ENCODE results near the gene ZNF330. TPM values are rescaled to one million over a fixed set of nuclear protein-coding genes. Genes with fewer than 3 reads are reported as not detected.
A peak's percentile ranks its signal among the peaks of the same experiment; 100 is the strongest.
"Not testable (repeated sequence)": the region's sequence is repeated elsewhere in the genome, so short reads cannot be mapped to it uniquely, and the experiment has no call there.

ZNF330 gene
- total and polyA plus RNA-seq, 7 experiments from 2014 or later, result 24.9 to 47.2 (median 41.0) TPM

DNA sequence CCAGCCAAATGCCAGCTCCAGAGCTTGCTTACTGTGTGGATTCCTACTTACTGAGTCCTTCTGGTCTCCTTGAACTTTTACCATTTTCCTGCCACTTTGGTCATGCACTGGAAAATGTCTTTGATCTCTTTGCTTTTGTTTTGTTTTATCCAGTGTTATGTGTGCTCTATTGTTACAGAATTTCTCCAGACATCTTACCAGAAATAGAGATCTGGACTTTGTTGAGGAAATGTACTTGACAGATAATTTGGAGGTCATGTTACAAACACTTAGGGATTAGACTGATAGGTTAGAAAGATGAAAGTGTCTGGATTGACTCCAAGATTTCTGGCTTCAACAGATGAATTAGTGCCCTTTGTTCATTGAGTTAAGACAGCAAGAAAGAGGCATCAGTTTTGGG is 5.7 kb upstream of the ZNF330 start:
- no peak for ATAC-seq
- no peaks in the 10 kb centered on the region for H3K27me3 ChIP-seq (ENCODE audit: control insufficient read depth in 2 of 2, insufficient read depth in 2 of 2, low read length in 2 of 2)
- peaks cover 11 to 30% (median 16%) of the 10 kb centered on the region in 5 donors for H3K27me3 Mint-ChIP-seq
- no peak for DNase-seq
- no peak overlapping the region for H3K27ac Mint-ChIP-seq
- H3K4me1 ChIP-seq (ENCODE audit: control insufficient read depth in 2 of 2, insufficient read depth in 2 of 2, low read length in 2 of 2), result no peaks in the 10 kb centered on the region
- ChIA-PET CTCF (no interaction called here), POLR2A (no interaction called here)
- H3K9me3 ChIP-seq (ENCODE audit: control insufficient read depth in 2 of 3, low read length in 3 of 3), result no peaks in the 10 kb centered on the region
- H3K36me3 Mint-ChIP-seq, result no peaks in the 10 kb centered on the region
- H3K4me1 Mint-ChIP-seq, result peaks cover 0 to 4% (median under 1%) of the 10 kb centered on the region in 7 donors
- no peaks in the 10 kb centered on the region for H3K36me3 ChIP-seq (ENCODE audit: control insufficient read depth in 2 of 3, insufficient read depth in 3 of 3, low read length in 3 of 3)
- H3K4me3 Mint-ChIP-seq, result no peak overlapping the region
- no peak overlapping the region for H3K4me3 ChIP-seq (ENCODE audit: low read length)
- peaks cover 0 to 5% (median 0%) of the 10 kb centered on the region in 11 donors for H3K9me3 Mint-ChIP-seq
- intact Hi-C loops (cut with micrococcal nuclease), result no loop called here
- H3K27ac ChIP-seq (ENCODE audit: low read depth, low read length), result no peak overlapping the region

DNA sequence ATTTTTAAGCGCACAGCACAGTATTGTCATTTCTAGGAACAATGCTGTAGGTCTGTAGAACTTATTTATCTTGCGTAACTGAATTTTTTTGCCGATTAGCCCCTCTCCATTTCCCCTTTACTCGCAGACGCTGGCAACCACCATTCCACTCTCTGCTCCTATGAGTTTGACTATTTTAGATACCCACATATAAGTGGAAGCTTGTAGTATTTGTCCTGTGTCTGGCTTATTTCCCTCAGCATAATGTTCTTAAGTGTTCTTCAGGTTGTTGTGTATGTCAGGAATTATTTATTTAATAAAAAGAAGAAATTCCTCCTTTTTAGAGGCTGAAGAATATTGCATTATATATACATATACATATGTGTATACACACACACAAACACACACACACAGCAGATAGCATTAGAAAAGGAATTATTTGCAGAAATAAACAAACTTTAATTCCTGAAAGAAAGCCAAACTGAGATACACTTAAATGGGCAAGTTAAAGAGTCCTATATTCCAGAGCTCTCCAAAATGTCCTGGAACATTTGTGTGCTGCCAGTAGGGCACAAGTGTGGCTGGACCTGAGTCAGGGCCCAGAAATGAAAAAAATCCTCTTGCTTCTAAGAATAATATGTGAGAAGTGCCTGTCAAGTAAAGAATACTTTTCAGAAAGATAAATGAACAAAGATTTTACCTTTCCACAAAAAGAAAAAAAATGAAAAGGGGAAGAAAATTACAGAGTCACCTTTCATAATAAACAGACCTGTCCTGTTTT is 4.5 kb upstream of the ZNF330 start:
- ChIA-PET CTCF (no interaction called here), POLR2A (interaction anchor here (0.7 kb wide), 1 partner anchor 82 kb away, joined by 5 read pairs; no protein-coding TSS in a partner anchor)
- H3K36me3 Mint-ChIP-seq, result peaks cover 0 to 3% (median 0%) of the 10 kb centered on the region in 5 donors
- H3K27ac ChIP-seq (ENCODE audit: low read depth, low read length), result no peak overlapping the region
- H3K27me3 Mint-ChIP-seq, result peaks cover 11 to 24% (median 16%) of the 10 kb centered on the region in 5 donors
- no peak overlapping the region for H3K27ac Mint-ChIP-seq
- H3K9me3 Mint-ChIP-seq, result peaks cover 0 to 5% (median 0%) of the 10 kb centered on the region in 11 donors
- no peak for ATAC-seq
- H3K4me3 ChIP-seq (ENCODE audit: low read length), result no peak overlapping the region
- intact Hi-C loops (cut with micrococcal nuclease), result no loop called here
- H3K4me3 Mint-ChIP-seq, result no peak overlapping the region
- H3K4me1 Mint-ChIP-seq, result peaks cover 0 to 14% (median 10%) of the 10 kb centered on the region in 7 donors
- no peaks in the 10 kb centered on the region for H3K9me3 ChIP-seq (ENCODE audit: control insufficient read depth in 2 of 3, low read length in 3 of 3)
- H3K36me3 ChIP-seq (ENCODE audit: control insufficient read depth in 2 of 3, insufficient read depth in 3 of 3, low read length in 3 of 3), result peaks cover 0 to 6% (median 0%) of the 10 kb centered on the region in 3 experiments
- H3K27me3 ChIP-seq (ENCODE audit: control insufficient read depth in 2 of 2, insufficient read depth in 2 of 2, low read length in 2 of 2), result no peaks in the 10 kb centered on the region
- no peaks in the 10 kb centered on the region for H3K4me1 ChIP-seq (ENCODE audit: control insufficient read depth in 2 of 2, insufficient read depth in 2 of 2, low read length in 2 of 2)
- no peak for DNase-seq

DNA sequence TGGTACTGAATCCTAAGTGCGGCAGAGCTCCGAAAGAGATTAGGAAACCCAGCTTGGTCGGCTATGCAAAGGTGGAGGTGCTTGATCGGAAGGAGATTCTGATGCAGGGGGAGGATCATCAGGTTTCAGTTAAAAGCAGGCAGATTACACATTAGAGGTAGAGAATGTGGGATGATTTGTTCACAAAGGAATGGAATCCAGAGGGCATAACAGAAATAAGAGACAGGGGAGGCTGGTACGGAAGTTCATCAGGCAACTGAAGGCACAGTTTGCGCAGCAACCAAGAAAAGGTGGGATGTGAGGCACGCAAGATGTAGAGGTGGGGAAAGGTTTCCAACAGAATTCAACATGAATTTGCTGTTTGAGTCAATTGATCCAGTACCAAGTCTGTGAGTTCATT is 424 bp upstream of the ZNF330 start:
- Mint-ChIP-seq H3K27me3 (peaks cover under 1 to 18% (median 6%) of the 10 kb centered on the region in 5 donors), H3K36me3 (peaks cover 0 to 16% (median 9%) of the 10 kb centered on the region in 5 donors), H3K4me1 (peaks cover 24 to 53% (median 47%) of the 10 kb centered on the region in 7 donors), H3K4me3 (peak overlapping the region; percentile 91 to 99 (median 94)), H3K27ac (peak overlapping the region; percentile 24 to 97 (median 93)), H3K9me3 (peaks cover 0 to 2% (median 0%) of the 10 kb centered on the region in 11 donors)
- Histone ChIP-seq H3K4me1 (ENCODE audit: control insufficient read depth in 2 of 2, insufficient read depth in 2 of 2, low read length in 2 of 2) (peaks cover 9 to 13% of the 10 kb centered on the region in 2 donors), H3K36me3 (ENCODE audit: control insufficient read depth in 2 of 3, insufficient read depth in 3 of 3, low read length in 3 of 3) (peaks cover 0 to 16% (median 0%) of the 10 kb centered on the region in 3 experiments), H3K4me3 (ENCODE audit: low read length) (peak overlapping the region; percentile 94), H3K27ac (ENCODE audit: low read depth, low read length) (peak overlapping the region; percentile 93), H3K27me3 (ENCODE audit: control insufficient read depth in 2 of 2, insufficient read depth in 2 of 2, low read length in 2 of 2) (no peaks in the 10 kb centered on the region), H3K9me3 (ENCODE audit: control insufficient read depth in 2 of 3, low read length in 3 of 3) (no peaks in the 10 kb centered on the region)
- ChIA-PET CTCF (no interaction called here), POLR2A (no interaction called here)
- DNase-seq (no peak), ATAC-seq (no peak)
- intact Hi-C loops (cut with micrococcal nuclease), result loop anchor here (1.0 to 10.0 kb wide), 12 partner anchors 87 to 1965 kb away; partner anchors contain the start of genes INPP4B (in 2 of the 2), SCOC (in 2 of the 2), USP38 (in 2 of the 2) and ELMOD2 (in 1 of the 2)

DNA sequence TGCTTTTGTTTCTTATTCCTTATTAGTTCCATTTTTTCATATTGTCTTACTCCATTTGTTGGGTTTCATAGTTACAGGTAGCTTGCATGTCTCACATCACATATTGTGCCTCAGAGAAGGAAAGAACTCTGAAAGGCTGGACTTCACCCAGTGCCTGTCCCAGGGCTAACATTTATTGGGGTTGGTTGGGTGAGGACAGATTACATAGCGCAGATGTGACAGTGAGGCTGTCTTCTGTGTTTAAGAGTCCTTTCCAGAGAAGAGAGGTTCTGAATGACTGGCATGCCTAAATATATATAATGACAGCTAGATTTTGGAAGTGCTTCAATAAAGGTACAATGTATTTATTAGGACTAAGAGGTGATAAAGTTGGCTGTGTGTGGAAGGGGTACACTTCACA is 2.7 kb downstream of the ZNF330 start:
- Histone ChIP-seq H3K36me3 (ENCODE audit: control insufficient read depth in 2 of 3, insufficient read depth in 3 of 3, low read length in 3 of 3) (peaks cover 0 to 24% (median under 1%) of the 10 kb centered on the region in 3 experiments), H3K27ac (ENCODE audit: low read depth, low read length) (no peak overlapping the region), H3K4me1 (ENCODE audit: control insufficient read depth in 2 of 2, insufficient read depth in 2 of 2, low read length in 2 of 2) (peaks cover 9 to 13% of the 10 kb centered on the region in 2 donors), H3K4me3 (ENCODE audit: low read length) (no peak overlapping the region), H3K9me3 (ENCODE audit: control insufficient read depth in 2 of 3, low read length in 3 of 3) (no peaks in the 10 kb centered on the region), H3K27me3 (ENCODE audit: control insufficient read depth in 2 of 2, insufficient read depth in 2 of 2, low read length in 2 of 2) (no peaks in the 10 kb centered on the region)
- peak overlapping the region in 8 of 10 donors; percentile 3 to 96 (median 92) for H3K4me3 Mint-ChIP-seq
- H3K27ac Mint-ChIP-seq, result peak overlapping the region in 6 of 9 donors; percentile 10 to 96 (median 76)
- no peak for ATAC-seq
- no peak for DNase-seq
- peaks cover 0 to 2% (median 0%) of the 10 kb centered on the region in 11 donors for H3K9me3 Mint-ChIP-seq
- CTCF ChIA-PET, result no interaction called here
- intact Hi-C loops (cut with micrococcal nuclease), result loop anchor here (5.0 to 10.0 kb wide), 6 partner anchors 84 to 1919 kb away; partner anchors contain the start of genes INPP4B (in 1 of the 2), MAML3 (in 1 of the 2), NAA15 (in 1 of the 2) and NDUFC1 (in 1 of the 2)
- H3K36me3 Mint-ChIP-seq, result peaks cover 9 to 31% (median 28%) of the 10 kb centered on the region in 5 donors
- POLR2A ChIA-PET, result no interaction called here
- H3K4me1 Mint-ChIP-seq, result peaks cover 26 to 62% (median 52%) of the 10 kb centered on the region in 7 donors
- peaks cover 0 to 10% (median 6%) of the 10 kb centered on the region in 5 donors for H3K27me3 Mint-ChIP-seq

DNA sequence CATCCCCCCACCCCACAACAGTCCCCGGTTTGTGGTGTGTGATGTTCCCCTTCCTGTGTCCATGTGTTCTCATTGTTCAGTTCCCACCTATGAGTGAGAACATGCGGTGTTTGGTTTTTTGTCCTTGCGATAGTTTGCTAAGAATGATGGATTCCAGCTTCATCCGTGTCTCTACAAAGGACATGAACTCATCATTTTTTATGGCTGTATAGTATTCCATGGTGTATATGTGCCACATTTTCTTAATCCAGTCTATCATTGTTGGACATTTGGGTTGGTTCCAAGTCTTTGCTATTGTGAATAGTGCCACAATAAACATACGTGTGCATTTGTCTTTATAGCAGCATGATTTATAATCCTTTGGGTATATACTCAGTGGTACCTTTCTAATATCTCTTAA is 6.6 kb downstream of the ZNF330 start:
- H3K27me3 Mint-ChIP-seq; H3K9me3 ChIP-seq (ENCODE audit: control insufficient read depth in 2 of 3, low read length in 3 of 3); CTCF ChIA-PET; ATAC-seq; H3K4me3 Mint-ChIP-seq; H3K27me3 ChIP-seq (ENCODE audit: control insufficient read depth in 2 of 2, insufficient read depth in 2 of 2, low read length in 2 of 2); H3K27ac Mint-ChIP-seq; H3K9me3 Mint-ChIP-seq; H3K4me3 ChIP-seq (ENCODE audit: low read length); H3K4me1 ChIP-seq (ENCODE audit: control insufficient read depth in 2 of 2, insufficient read depth in 2 of 2, low read length in 2 of 2); POLR2A ChIA-PET; DNase-seq; H3K27ac ChIP-seq (ENCODE audit: low read depth, low read length): not testable (repeated sequence)
- Mint-ChIP-seq H3K4me1 (peaks cover 12 to 52% (median 34%) of the 10 kb centered on the region in 7 donors), H3K36me3 (peaks cover 21 to 52% (median 47%) of the 10 kb centered on the region in 5 donors)
- H3K36me3 ChIP-seq (ENCODE audit: control insufficient read depth in 2 of 3, insufficient read depth in 3 of 3, low read length in 3 of 3), result peaks cover 16 to 45% (median 25%) of the 10 kb centered on the region in 3 experiments
- intact Hi-C loops (cut with micrococcal nuclease), result loop anchor here (10.0 kb wide), 4 partner anchors 852 to 1922 kb away; partner anchors contain the start of genes MAML3 (in 1 of the 2), NAA15 (in 1 of the 2), NDUFC1 (in 1 of the 2) and RAB33B (in 1 of the 2)

DNA sequence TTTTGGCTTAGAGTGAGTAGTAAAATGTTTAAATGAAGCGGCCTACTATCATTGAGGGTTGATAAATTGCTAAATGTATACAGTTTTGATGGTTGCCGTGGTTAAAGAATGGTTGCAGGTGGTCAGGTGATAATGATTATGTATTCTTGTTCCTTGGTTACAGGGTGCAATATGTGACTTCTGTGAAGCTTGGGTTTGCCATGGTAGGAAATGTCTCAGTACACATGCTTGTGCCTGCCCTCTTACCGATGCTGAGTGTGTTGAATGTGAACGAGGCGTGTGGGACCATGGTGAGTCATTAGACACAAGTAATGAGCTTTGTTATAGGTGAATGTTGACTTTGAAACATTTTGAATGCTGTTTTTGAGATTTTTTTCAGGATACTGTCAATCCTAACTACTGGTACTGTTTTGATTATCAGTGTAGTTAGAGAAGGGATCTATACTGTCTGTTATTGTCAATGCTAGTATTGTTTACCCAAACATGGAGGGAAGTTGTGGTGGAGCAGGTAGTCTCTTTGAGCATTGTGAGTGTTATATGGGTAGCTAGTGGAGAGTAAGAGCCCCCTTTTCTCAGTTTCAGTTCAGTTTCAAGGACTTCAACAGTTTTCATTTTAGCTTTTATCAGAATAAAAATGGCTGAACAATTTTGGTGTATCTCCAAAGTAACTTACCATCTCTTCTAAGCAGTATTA is 8.9 kb downstream of the ZNF330 start:
- POLR2A ChIA-PET, result no interaction called here
- Mint-ChIP-seq H3K27ac (peak overlapping the region in 7 of 9 donors; percentile 0 to 56 (median 17)), H3K4me1 (peaks cover 4 to 29% (median 14%) of the 10 kb centered on the region in 7 donors), H3K27me3 (no peaks in the 10 kb centered on the region), H3K36me3 (peaks cover 22 to 59% (median 43%) of the 10 kb centered on the region in 5 donors), H3K9me3 (no peaks in the 10 kb centered on the region), H3K4me3 (peak overlapping the region in 1 of 10 donors; percentile 3)
- DNase-seq, result no peak
- Histone ChIP-seq H3K4me3 (ENCODE audit: low read length) (no peak overlapping the region), H3K4me1 (ENCODE audit: control insufficient read depth in 2 of 2, insufficient read depth in 2 of 2, low read length in 2 of 2) (no peaks in the 10 kb centered on the region), H3K27me3 (ENCODE audit: control insufficient read depth in 2 of 2, insufficient read depth in 2 of 2, low read length in 2 of 2) (no peaks in the 10 kb centered on the region), H3K27ac (ENCODE audit: low read depth, low read length) (no peak overlapping the region), H3K9me3 (ENCODE audit: control insufficient read depth in 2 of 3, low read length in 3 of 3) (no peaks in the 10 kb centered on the region), H3K36me3 (ENCODE audit: control insufficient read depth in 2 of 3, insufficient read depth in 3 of 3, low read length in 3 of 3) (peaks cover 21 to 50% (median 32%) of the 10 kb centered on the region in 3 experiments)
- intact Hi-C loops (cut with micrococcal nuclease), result loop anchor here (1.0 to 10.0 kb wide), 5 partner anchors 8 to 1925 kb away; partner anchors contain the start of genes MAML3 (in 1 of the 2), NAA15 (in 1 of the 2), NDUFC1 (in 1 of the 2) and RAB33B (in 1 of the 2)
- ATAC-seq, result no peak
- CTCF ChIA-PET, result interaction anchor here (0.6 kb wide), 1 partner anchor 71 kb away, joined by 3 read pairs; no protein-coding TSS in a partner anchor
